T-helper 2 cell treated with Interferon-gamma antibody and Interleukin-4, amounts not matched to agents 5 μg/mL and 100 μg/mL, for 36 hours (primary cell): ENCODE results near the gene MDH1.
"Not testable (repeated sequence)": the region's sequence is repeated elsewhere in the genome, so short reads cannot be mapped to it uniquely, and the experiment has no call there.

Experiments
- DNase-seq: peaks from one replicate; pipeline ENCODE4 v3.0.0; 2021; ENCODE audit warnings: low spot score
- H3K27ac Mint-ChIP-seq: one replicate; pipeline ENCODE4 v1.8.0; 2021; ENCODE audit warnings: mild to moderate bottlenecking, mixed read lengths
- H3K27me3 Mint-ChIP-seq: one replicate; pipeline ENCODE4 v1.8.0; 2021; ENCODE audit warnings: low read depth, mixed read lengths
- H3K36me3 Mint-ChIP-seq: one replicate; pipeline ENCODE4 v1.8.0; 2021; ENCODE audit warnings: low read depth, mixed read lengths
- H3K4me1 Mint-ChIP-seq: one replicate; pipeline ENCODE4 v1.8.0; 2021; ENCODE audit warnings: low read depth, mixed read lengths
- H3K4me3 Mint-ChIP-seq: one replicate; pipeline ENCODE4 v1.8.0; 2022; ENCODE audit warnings: mild to moderate bottlenecking, moderate library complexity, mixed read lengths
- H3K9me3 Mint-ChIP-seq: one replicate; pipeline ENCODE4 v1.8.0; 2021; ENCODE audit warnings: mixed read lengths

The MDH1 gene

DNA sequence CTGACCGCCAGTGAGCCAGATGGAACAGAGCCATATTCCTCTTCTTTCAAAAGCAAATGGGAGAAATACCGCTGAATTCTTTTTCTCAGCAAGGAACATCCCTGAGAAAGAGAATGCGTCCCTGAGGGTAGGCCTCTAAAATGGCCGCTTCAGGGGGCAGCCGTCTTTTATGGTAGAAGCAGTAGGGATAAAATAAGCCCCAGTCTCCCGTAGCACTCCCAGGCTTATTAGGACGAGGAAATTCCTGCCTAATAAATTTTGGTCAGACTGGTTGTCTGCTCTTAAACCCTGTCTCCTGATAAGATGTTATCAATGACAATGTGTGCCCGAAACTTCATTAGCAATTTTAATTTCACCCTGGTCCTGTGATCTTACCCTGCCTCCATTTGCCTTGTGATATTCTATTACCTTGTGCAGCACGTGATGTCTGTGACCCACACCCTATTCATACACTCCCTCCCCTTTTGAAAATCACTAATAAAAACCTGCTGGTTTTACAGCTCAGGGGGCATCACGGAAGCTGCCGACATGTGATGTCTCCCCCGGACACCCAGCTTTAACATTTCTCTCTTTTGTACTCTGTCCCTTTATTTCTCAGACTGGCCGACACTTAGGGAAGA, 14.9 kb upstream of the MDH1 start:
- H3K9me3 Mint-ChIP-seq: peaks cover 11% of the 10 kb centered on the region
- not testable (repeated sequence) for H3K4me1 Mint-ChIP-seq, H3K36me3 Mint-ChIP-seq, H3K27me3 Mint-ChIP-seq, DNase-seq, H3K4me3 Mint-ChIP-seq, H3K27ac Mint-ChIP-seq

DNA sequence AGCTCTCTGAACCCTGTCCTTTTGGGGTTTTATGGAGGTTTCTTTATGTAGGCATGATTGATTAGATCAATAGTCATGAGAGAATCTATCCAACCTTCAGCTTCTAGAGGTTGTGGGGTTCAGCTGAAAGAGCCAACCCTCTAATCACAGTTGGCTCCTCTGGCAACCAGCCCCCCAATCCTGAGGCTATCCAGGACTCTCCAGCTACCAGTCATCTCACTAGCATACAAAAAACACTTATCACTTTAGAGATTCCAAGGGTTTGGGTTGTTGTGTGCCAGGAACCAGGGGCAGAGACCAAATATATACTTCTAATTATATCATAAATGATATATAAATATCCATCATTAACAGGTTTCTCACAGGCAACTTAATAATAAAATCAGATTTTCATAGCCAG, 12.2 kb upstream of the MDH1 start:
- Mint-ChIP-seq H3K4me1 (peaks cover 4% of the 10 kb centered on the region), H3K27me3 (no peaks in the 10 kb centered on the region), H3K4me3 (no peak overlapping the region), H3K27ac (no peak overlapping the region), H3K9me3 (peaks cover 4% of the 10 kb centered on the region), H3K36me3 (no peaks in the 10 kb centered on the region)
- no peak for DNase-seq

DNA sequence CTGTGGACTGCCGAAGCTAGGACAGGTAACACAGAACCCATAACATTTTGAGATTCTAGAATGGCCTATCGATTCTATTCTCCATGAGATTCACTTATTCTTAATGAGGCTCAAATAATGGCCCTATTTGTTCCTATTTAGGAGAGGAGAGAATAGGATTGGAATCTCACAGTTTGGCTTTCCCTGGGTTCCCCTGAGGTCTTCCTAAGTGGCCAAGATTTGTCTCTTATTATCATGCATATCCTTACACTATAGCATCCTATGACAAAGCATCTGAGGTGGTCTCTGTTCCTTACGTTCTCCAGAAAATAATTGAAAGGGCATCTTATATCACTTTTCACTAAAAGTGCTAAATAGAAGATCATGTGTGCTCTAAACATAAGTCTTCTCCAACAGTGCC, 10.0 kb upstream of the MDH1 start:
- H3K27ac Mint-ChIP-seq: no peak overlapping the region
- DNase-seq: no peak
- H3K4me3 Mint-ChIP-seq: no peak overlapping the region
- no peaks in the 10 kb centered on the region for H3K36me3 Mint-ChIP-seq
- H3K4me1 Mint-ChIP-seq: peaks cover 9% of the 10 kb centered on the region
- H3K9me3 Mint-ChIP-seq: peaks cover 4% of the 10 kb centered on the region
- no peaks in the 10 kb centered on the region for H3K27me3 Mint-ChIP-seq

DNA sequence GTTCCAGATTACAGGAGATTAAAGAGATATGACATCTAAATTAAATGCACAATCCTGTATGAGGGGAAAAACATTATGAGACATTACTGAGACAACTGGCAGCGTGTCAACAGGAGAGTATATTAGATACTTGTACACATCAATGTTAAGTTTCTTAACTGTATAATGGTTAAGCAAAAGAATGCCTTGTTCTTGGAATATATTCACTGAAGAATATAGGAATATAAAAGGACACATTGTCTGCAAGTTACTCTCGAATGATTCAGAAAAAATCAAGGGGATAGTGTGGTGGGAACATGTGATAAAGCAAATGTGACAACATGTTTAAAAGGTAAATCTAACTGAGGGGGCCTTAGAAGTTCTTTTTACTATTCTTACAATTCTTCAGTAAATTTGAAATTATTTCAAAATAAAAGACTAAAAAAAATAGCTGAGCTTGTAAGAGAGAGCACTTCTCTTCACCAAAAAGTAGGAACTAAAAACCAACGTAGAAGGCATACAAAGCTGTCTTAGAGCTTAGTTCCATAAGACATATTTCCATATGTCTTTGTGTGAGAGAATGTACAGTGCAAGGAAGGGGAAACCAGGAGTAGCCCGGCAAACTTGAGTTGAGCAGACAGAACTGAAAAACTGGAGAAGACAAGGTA, 8.0 kb upstream of the MDH1 start:
- no peaks in the 10 kb centered on the region for H3K36me3 Mint-ChIP-seq
- no peaks in the 10 kb centered on the region for H3K27me3 Mint-ChIP-seq
- H3K9me3 Mint-ChIP-seq: no peaks in the 10 kb centered on the region
- H3K27ac Mint-ChIP-seq: no peak overlapping the region
- peaks cover 9% of the 10 kb centered on the region for H3K4me1 Mint-ChIP-seq
- H3K4me3 Mint-ChIP-seq: no peak overlapping the region
- DNase-seq: no peak

DNA sequence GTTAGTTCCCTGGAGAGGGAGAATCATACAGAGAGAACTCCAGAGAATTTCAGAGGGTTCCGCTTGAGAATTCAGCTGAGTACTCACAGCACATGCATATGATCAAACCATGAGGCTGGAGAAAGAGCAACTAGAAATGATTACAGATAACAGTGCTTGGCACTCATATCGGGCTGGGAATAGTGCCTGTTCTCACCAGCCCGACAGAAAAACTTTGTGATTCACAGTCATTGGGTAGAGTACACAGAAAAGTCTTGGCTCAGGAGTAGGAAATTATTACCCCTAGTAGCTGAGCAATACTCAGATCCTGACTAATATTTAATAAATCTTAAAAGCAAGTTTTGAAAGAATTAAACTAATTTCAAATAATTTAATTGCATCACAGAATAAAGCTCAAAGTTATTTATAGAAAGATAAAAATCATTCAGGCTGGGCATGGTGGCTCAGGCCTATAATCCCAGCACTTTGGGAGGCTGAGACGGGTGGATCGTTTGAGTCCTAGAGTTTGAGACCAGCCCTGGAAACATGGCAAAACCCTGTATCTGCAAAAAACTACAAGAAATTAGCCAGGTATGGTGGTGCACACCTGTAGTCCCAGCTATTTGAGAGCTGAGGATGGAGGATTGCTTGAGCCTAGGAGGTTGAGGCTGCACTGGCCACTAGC, 7.3 kb upstream of the MDH1 start:
- H3K27me3 Mint-ChIP-seq: no peaks in the 10 kb centered on the region
- no peak overlapping the region for H3K27ac Mint-ChIP-seq
- H3K36me3 Mint-ChIP-seq: no peaks in the 10 kb centered on the region
- no peak for DNase-seq
- no peaks in the 10 kb centered on the region for H3K9me3 Mint-ChIP-seq
- H3K4me3 Mint-ChIP-seq: no peak overlapping the region
- H3K4me1 Mint-ChIP-seq: peaks cover 9% of the 10 kb centered on the region

DNA sequence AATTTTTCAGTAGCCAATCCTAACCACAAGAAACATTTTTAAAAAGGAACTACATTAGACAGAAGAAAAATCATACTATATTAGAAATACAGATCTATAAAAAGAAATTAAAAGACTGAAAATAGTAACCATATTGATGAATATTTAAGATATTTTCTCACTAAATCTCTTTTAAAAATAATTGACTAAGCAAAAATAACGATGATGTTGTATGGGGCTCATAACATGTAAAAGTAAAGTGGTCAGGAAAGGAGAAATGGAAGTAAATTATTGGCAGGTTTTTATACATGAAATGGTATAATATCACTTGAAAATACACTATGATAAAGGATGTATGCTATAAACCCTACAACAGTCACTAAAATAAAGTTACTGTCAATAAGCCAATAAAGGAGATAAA, 5.9 kb upstream of the MDH1 start:
- Mint-ChIP-seq H3K9me3 (no peaks in the 10 kb centered on the region), H3K36me3 (no peaks in the 10 kb centered on the region), H3K27me3 (no peaks in the 10 kb centered on the region), H3K4me1 (peaks cover 19% of the 10 kb centered on the region), H3K4me3 (no peak overlapping the region), H3K27ac (no peak overlapping the region)
- DNase-seq: no peak

DNA sequence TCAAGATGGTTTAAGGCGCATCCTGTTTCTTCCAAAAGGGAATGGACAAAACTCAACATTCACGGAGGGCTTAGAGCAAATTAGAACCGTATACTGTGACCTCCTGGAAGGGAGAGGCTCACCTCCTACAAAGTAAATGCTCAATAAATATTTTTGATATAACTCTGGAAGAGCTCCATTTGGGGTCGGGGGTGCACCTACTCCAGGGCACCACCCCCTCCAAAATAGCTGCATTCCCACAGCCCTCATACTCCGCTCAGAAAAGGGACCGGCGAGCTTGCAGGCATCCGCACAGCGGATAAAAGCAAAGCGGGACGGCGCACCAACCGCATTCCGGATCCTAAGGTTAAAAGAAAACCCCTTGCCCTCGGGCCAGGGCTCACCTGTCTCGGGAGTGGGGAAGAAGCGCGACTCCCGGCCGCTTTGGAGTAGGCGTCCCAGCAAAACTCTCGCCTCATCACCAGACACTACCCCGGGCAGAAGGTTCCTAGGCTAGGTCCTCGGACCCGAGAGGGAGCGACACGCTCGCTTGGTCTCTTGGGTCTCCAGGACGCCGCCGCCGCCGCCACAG, 864 bp upstream of the MDH1 start:
- H3K27me3 Mint-ChIP-seq: no peaks in the 10 kb centered on the region
- peak overlapping the region; percentile 93 for H3K27ac Mint-ChIP-seq
- peaks cover 3% of the 10 kb centered on the region for H3K36me3 Mint-ChIP-seq
- no peak for DNase-seq
- H3K9me3 Mint-ChIP-seq: no peaks in the 10 kb centered on the region
- peak overlapping the region; percentile 89 for H3K4me3 Mint-ChIP-seq
- peaks cover 30% of the 10 kb centered on the region for H3K4me1 Mint-ChIP-seq

DNA sequence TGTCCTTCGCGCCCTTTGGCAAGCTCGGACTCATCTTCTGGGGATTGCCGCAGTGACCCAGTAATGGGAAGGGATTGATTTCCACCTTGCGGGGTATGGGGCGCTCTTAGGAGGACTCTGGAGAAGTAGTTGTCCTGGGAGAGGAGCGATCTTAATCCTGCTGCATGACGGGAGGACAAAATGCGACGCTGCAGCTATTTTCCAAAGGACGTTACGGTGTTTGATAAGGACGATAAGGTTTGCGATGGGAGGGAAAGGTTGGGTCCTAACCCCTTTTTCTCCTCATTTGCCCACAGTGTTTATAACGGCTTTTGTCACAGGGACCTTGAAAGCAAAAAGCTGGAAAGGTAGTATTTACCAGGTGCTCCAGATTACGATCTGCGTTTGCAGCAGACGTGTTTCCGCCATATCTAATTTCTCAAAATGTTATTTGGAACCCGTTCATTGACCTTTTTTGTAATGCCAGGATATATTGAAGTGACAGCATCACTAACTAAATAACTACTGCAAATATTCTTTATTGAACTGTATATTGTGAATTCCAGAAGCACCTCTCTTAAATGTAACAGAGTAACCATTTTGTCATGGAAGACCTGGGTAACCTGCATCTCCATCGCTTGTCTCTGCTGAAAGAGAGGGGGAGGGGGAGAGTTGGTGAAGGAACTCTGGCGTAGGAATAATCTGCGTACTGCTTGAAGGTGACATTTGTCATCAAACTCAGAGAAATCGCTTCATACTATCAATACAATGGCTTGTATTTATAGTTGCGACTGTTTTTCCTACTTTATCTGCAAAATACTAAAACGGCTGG, 590 bp downstream of the MDH1 start:
- H3K9me3 Mint-ChIP-seq: no peaks in the 10 kb centered on the region
- H3K36me3 Mint-ChIP-seq: peaks cover 12% of the 10 kb centered on the region
- no peaks in the 10 kb centered on the region for H3K27me3 Mint-ChIP-seq
- H3K4me3 Mint-ChIP-seq: peak overlapping the region; percentile 89
- H3K4me1 Mint-ChIP-seq: peaks cover 32% of the 10 kb centered on the region
- peak overlapping the region; percentile 93 for H3K27ac Mint-ChIP-seq
- peak; percentile 5 for DNase-seq

DNA sequence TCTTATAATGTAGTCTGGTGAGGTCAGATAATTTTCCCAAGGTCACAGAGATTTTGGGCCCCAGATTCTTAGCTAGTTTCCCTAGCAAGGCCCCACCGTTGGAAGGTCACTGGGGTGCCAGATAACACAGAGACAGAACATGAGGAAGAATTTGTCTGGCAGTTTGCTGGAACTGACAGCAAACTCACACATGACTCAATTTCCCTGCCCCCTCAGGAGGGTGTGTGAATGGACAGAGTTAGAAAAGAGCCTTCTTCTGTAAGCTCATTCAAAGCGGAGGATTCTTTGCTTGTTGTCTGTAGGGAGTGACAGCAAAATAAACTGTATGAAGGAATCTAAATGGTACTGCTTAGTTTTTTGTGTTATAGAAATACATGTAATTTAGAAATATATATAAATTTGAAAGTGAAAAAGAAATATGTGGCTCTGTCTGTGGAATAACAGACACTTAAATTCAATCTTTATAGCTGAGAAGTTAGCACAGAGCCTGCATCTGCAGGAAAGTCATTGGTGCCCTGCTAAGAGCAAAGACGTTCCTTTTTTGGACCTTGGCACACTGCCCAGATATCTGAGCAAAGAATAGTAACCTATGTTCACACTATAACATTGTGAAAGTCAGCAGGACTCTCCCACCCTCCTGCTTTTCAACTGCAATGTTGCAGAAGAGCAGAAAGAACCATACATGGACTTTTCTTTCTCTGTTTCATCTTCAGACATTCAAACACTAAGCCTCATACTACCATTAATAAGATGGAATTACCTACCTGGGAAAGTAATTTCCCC, 2.1 kb downstream of the MDH1 start:
- Mint-ChIP-seq H3K4me1 (peaks cover 32% of the 10 kb centered on the region), H3K36me3 (peaks cover 19% of the 10 kb centered on the region), H3K4me3 (peak overlapping the region; percentile 35), H3K27ac (no peak overlapping the region), H3K9me3 (no peaks in the 10 kb centered on the region), H3K27me3 (no peaks in the 10 kb centered on the region)
- no peak for DNase-seq

DNA sequence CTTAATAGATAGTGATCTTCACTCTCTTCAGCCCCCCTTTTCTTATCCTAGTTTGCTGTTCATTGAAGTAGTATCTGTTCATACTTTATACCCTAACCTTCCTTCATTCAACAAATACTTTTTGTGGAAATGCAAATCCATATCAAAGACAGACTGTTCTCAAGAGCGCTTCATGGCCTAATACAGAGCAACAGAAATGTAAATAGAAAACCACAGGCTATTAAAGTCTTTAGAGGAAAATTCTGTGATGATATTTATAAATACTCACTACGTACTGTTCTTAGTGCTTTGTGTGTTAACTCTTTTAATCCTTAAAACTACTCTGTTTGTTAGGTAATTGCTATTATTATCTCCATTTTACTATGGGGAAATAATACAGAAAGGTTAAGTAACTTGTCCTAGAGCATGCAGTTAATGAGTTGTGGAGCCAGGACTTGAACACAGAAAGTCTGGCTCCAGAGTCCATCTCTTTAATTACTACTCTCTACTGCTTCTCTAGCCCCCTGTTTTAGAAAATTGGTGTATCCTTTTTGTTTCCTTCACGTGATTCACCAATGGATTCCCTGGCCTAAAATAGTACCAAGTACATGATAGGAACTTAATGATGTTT, 2.9 kb downstream of the MDH1 start:
- no peak overlapping the region for H3K27ac Mint-ChIP-seq

DNA sequence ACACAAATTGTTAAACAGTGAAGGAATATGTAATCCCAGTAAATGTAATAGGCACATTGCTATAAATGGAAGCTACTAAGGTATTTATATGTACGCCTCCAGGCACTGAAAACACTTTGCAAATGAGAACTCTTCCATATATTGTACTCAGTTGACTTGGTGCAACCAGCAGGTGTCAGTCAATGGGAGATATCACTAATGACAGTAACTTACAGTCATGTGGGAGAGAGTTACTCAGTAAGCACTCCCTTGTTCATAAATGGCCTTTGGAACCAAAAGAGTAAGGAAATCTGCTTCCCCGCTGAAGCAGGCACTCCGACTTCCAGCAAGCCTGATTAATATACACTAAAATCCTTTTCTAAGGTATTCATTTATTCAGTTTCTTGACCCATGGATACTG, 5.9 kb downstream of the MDH1 start:
- no peak for DNase-seq
- Mint-ChIP-seq H3K9me3 (no peaks in the 10 kb centered on the region), H3K4me1 (peaks cover 22% of the 10 kb centered on the region), H3K36me3 (peaks cover 34% of the 10 kb centered on the region), H3K4me3 (no peak overlapping the region), H3K27me3 (no peaks in the 10 kb centered on the region), H3K27ac (no peak overlapping the region)

More for the DNA sequence above, 2.9 kb downstream of the MDH1 start:
- DNase-seq: no peak
- Mint-ChIP-seq H3K36me3 (peaks cover 24% of the 10 kb centered on the region), H3K9me3 (no peaks in the 10 kb centered on the region), H3K27me3 (no peaks in the 10 kb centered on the region), H3K4me1 (peaks cover 32% of the 10 kb centered on the region), H3K4me3 (no peak overlapping the region)

DNA sequence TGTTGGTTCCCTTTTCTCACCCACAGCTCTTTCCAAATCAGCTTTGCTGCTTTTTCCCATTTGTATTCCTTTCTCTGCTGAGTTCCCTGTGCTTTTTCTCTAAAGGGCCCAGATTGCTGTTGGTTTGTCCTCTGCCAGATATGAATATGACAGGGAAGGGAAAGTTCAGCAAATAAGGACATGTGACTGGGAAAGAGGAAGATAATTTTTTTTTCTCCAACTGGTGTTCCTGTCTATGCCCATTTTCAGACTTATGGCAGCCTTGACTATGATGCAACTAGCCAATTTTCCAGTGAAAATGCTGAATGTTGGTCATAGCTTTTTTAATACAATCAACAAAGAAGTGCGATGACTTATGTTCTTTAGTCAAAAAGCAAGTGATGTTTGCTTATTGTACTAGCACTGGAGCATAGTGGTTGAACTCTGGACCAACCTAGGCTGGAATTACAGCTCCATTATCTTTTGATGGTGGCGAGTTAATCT, 7.7 kb downstream of the MDH1 start:
- H3K27ac Mint-ChIP-seq: no peak overlapping the region
- H3K36me3 Mint-ChIP-seq: peaks cover 36% of the 10 kb centered on the region
- H3K4me1 Mint-ChIP-seq: peaks cover 9% of the 10 kb centered on the region
- H3K4me3 Mint-ChIP-seq: no peak overlapping the region
- no peaks in the 10 kb centered on the region for H3K27me3 Mint-ChIP-seq
- DNase-seq: no peak
- no peaks in the 10 kb centered on the region for H3K9me3 Mint-ChIP-seq

DNA sequence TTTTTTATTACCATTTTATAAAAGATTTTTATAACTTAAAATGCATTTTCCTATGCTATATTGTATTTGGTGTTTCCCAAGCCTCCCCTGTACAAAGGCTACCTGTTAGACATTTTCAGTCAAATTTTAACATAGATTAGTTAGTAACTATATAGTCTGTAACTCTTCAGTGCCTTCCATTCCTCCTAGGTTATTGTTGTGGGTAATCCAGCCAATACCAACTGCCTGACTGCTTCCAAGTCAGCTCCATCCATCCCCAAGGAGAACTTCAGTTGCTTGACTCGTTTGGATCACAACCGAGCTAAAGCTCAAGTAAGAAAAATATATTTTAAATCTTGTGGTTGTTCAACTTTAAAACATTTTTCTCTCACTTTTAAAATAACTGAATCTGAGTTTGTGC, 10.2 kb downstream of the MDH1 start:
- peaks cover 2% of the 10 kb centered on the region for H3K4me1 Mint-ChIP-seq
- DNase-seq: no peak
- no peak overlapping the region for H3K4me3 Mint-ChIP-seq
- H3K27ac Mint-ChIP-seq: no peak overlapping the region
- no peaks in the 10 kb centered on the region for H3K9me3 Mint-ChIP-seq
- H3K36me3 Mint-ChIP-seq: peaks cover 40% of the 10 kb centered on the region
- H3K27me3 Mint-ChIP-seq: no peaks in the 10 kb centered on the region
